Subcutaneous abdominal adipose tissue (tissue), 5 donors: ENCODE data around the gene ANXA11.
"Not testable (repeated sequence)": the region's sequence is repeated elsewhere in the genome, so short reads cannot be mapped to it uniquely, and the experiment has no call there.

Experiments used
- H3K27ac ChIP-seq: one replicate; pipeline ENCODE4 v1.7.0; 2013; ENCODE audit warnings: low read depth, mild to moderate bottlenecking, inconsistent platforms, low read length, moderate library complexity
- H3K27me3 ChIP-seq, 5 donors: one replicate each; pipeline ENCODE4 v1.7.0; 2013; ENCODE audit warnings: low read length in 5 of 5, inconsistent platforms in 1 of 5; ENCODE audit not compliant: control insufficient read depth in 5 of 5, insufficient read depth in 4 of 5
- H3K36me3 ChIP-seq, 5 donors: one replicate each; pipeline ENCODE4 v1.7.0; 2013; ENCODE audit warnings: low read length in 5 of 5; ENCODE audit not compliant: control insufficient read depth in 5 of 5, insufficient read depth in 5 of 5
- H3K4me1 ChIP-seq, 5 donors: one replicate each; pipeline ENCODE4 v1.7.0; 2013; ENCODE audit warnings: low read length in 5 of 5, mild to moderate bottlenecking in 3 of 5, moderate library complexity in 1 of 5; ENCODE audit not compliant: control insufficient read depth in 5 of 5, insufficient read depth in 5 of 5
- H3K4me3 ChIP-seq, 5 donors: one replicate each; pipeline ENCODE4 v1.7.0; 2013; ENCODE audit warnings: low read length in 5 of 5, low read depth in 1 of 5
- H3K9ac ChIP-seq, 5 donors: one replicate each; pipeline ENCODE4 v1.7.0; 2013; ENCODE audit warnings: low read length in 5 of 5, mild to moderate bottlenecking in 4 of 5, moderate library complexity in 3 of 5
- H3K9me3 ChIP-seq, 5 donors: one replicate each; pipeline ENCODE4 v1.7.0; 2013; ENCODE audit warnings: low read length in 5 of 5; ENCODE audit not compliant: control insufficient read depth in 5 of 5
- donor health status: healthy.
- donor health status: healthy.
- donor health status: healthy.
- donor health status: healthy.
- donor health status: healthy.

ANXA11 gene

GRCh38 chr10:80242341-80242740, 37.0 kb upstream of the ANXA11 start:
- not testable (repeated sequence) for H3K9ac ChIP-seq, H3K36me3 ChIP-seq, H3K9me3 ChIP-seq, H3K27me3 ChIP-seq, H3K27ac ChIP-seq, H3K4me1 ChIP-seq, H3K4me3 ChIP-seq

DNA sequence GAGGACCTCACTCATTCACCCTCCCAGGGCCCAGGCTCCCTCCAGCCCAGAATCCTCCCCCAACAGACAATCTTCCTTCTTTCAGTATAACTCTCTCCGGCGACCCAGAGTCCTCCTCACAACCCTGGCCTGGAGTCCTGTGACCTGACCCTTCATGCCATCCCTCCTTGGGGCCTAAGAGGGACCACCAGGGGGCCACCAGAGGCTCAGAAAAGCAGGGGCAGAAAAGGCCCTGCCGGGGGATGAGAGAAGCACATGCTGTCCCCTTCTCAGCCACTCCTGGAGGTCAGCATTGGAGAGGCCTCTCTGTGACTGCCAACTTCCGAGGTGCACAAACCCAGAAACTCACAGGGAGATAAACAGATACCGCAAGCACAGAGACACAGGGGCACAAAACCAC, 31.1 kb upstream of the ANXA11 start:
- not testable (repeated sequence) for H3K36me3 ChIP-seq, H3K9me3 ChIP-seq, H3K27ac ChIP-seq, H3K9ac ChIP-seq, H3K4me3 ChIP-seq, H3K27me3 ChIP-seq, H3K4me1 ChIP-seq

DNA sequence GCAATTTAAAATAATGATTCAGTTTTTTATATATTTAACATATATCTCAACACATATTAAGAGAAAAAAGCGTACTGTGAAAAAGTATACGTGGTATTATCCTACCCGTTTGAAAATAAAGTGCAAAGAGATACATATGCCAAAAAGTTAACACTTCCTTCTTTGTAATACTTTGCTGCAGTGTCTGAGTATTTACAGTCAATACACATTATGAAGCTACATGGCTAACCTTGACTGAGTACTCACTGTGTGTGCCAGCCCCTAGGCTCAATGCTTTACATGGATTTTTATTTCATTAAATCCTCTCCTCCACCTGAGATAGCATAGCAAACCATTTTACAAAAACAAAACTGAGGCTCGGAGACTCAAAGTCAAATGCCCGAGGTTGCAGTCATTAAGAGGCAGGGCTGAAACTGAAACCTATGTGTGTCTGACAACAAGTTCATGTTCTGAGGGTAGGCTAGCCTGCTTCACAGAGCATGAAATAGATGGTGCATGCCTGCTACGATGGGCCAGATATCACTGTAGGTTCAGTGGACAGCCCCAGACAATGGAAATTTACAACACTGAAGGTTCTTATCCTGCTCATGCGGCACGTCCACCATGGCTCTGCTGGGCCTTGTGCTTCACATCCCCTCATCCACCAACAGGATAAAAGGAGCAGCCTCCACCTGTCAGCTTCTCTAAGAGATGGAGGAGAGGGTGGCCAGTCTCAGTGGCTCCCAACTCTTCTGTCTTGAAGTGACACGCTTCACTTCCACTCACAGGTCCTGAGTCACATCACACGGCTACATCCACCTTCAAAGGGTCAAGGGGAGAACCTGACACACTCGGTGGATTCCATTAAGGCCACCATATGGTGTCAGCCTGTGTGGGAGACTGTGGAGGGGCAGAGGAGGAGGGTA, 29.2 kb upstream of the ANXA11 start:
- H3K4me3 ChIP-seq, H3K27ac ChIP-seq, H3K27me3 ChIP-seq, H3K4me1 ChIP-seq, H3K36me3 ChIP-seq, H3K9me3 ChIP-seq, H3K9ac ChIP-seq: not testable (repeated sequence)

GRCh38 chr10:80233871-80234270, 28.5 kb upstream of the ANXA11 start:
- H3K9ac ChIP-seq, H3K36me3 ChIP-seq, H3K4me1 ChIP-seq: not testable (repeated sequence)

DNA sequence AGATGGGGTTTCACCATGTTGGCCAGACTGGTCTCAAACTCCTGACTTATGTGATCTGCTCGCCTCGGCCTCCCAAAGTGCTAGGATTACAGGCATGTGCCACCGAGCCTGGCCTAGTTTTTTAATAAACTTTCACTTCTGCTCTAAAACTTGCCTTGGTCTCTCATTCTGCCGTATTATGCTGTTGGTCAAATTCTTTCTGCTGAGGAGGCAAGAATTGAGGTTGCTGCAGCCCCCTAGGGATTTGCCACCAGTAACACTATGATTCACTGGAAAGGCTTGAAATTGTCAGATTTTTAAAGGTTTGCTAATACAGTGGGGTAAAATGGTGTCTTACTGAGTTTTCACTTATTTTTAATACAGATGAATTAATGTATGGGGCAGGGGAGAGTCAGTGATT, 21.4 kb upstream of the ANXA11 start:
- H3K4me1 ChIP-seq, H3K27me3 ChIP-seq, H3K36me3 ChIP-seq, H3K9me3 ChIP-seq, H3K4me3 ChIP-seq, H3K27ac ChIP-seq, H3K9ac ChIP-seq: not testable (repeated sequence)

More at GRCh38 chr10:80233871-80234270, 28.5 kb upstream of the ANXA11 start:
- H3K27ac ChIP-seq, H3K27me3 ChIP-seq, H3K9me3 ChIP-seq, H3K4me3 ChIP-seq: not testable (repeated sequence)

DNA sequence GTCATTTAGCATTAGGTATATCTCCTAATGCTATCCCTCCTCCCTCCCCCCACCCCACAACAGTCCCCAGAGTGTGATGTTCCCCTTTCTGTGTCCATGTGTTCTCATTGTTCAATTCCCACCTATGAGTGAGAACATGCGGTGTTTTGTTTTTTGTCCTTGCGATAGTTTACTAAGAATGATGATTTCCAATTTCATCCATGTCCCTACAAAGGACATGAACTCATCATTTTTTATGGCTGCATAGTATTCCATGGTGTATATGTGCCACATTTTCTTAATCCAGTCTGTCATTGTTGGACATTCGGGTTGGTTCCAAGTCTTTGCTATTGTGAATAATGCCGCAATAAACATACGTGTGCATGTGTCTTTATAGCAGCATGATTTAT, 17.7 kb upstream of the ANXA11 start:
- not testable (repeated sequence) for H3K4me1 ChIP-seq, H3K9me3 ChIP-seq, H3K36me3 ChIP-seq, H3K27ac ChIP-seq, H3K4me3 ChIP-seq, H3K9ac ChIP-seq, H3K27me3 ChIP-seq

GRCh38 chr10:80218878-80219277, 13.5 kb upstream of the ANXA11 start:
- not testable (repeated sequence) for H3K27ac ChIP-seq, H3K9me3 ChIP-seq, H3K36me3 ChIP-seq, H3K4me1 ChIP-seq, H3K4me3 ChIP-seq, H3K27me3 ChIP-seq, H3K9ac ChIP-seq

DNA sequence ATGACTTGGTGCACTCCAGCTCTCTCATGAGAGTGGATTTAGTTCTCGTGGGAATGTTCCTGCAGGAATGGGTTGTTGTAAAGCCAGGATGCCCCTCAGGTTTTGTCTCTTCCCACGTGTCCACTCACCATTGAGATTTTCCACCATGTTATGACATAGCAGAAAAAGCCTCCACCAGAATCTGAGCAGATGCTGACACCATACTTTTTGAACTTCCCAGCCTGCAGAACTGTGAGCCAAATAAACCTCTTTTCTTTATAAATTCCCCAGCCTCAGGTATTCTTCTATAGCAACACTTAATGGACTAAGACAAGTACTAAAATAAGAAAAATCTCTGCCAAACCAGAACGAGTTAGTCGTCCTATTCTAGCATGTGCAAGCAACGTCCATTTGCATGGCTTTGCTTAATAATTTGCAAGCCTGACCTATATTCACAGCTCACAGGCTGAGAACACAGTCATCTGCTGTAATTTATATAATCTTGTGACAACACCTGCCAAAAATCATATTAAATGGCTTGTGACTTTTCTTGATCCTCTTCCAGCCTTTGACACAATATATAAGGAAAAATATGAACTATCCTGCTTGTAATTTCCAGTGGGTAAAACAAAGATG, 9.1 kb upstream of the ANXA11 start:
- not testable (repeated sequence) for H3K4me1 ChIP-seq, H3K4me3 ChIP-seq, H3K9me3 ChIP-seq, H3K27ac ChIP-seq, H3K36me3 ChIP-seq, H3K9ac ChIP-seq, H3K27me3 ChIP-seq

- H3K27me3 ChIP-seq, H3K9ac ChIP-seq, H3K27ac ChIP-seq, H3K4me3 ChIP-seq, H3K36me3 ChIP-seq, H3K9me3 ChIP-seq, H3K4me1 ChIP-seq: not testable (repeated sequence)
These were observed 7.3 kb upstream of the ANXA11 start for GRCh38 chr10:80212535-80213115.

DNA sequence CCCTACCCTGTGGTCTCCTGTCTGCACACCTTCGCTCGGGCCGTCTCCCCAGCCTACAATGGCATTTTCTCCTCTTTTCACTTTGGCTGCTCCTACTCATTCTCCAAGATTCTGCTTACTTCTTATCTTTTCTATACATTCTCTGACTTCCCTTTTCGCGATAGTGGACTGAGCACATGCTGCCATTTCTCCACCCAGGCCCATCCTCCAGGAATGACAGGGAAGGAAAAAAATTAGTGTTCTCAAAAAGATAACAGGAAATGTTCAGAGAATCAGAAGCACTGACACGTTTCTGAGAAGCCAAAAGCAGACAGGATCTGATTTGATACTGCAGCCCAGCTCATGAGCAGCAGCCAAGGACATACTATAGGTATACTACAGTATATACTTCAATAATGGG, 6.4 kb upstream of the ANXA11 start:
- Histone ChIP-seq H3K27ac (no peak overlapping the region), H3K9me3 (no peaks in the 10 kb centered on the region), H3K27me3 (no peaks in the 10 kb centered on the region), H3K36me3 (no peaks in the 10 kb centered on the region), H3K9ac (no peak overlapping the region), H3K4me3 (no peak overlapping the region), H3K4me1 (peaks cover 0 to 12% (median 6%) of the 10 kb centered on the region in 5 donors)
